IPS DF 4.7 (cell line): Measurements from ENCODE around the gene KCNJ11.
"Not testable (repeated sequence)": the region's sequence is repeated elsewhere in the genome, so short reads cannot be mapped to it uniquely, and the experiment has no call there.

Experiments
- DNase-seq: peaks from one replicate; pipeline ENCODE4 v3.0.0-alpha.2; 2013; ENCODE audit warnings: low spot score; ENCODE audit errors: extremely low read depth

Gene KCNJ11

DNA sequence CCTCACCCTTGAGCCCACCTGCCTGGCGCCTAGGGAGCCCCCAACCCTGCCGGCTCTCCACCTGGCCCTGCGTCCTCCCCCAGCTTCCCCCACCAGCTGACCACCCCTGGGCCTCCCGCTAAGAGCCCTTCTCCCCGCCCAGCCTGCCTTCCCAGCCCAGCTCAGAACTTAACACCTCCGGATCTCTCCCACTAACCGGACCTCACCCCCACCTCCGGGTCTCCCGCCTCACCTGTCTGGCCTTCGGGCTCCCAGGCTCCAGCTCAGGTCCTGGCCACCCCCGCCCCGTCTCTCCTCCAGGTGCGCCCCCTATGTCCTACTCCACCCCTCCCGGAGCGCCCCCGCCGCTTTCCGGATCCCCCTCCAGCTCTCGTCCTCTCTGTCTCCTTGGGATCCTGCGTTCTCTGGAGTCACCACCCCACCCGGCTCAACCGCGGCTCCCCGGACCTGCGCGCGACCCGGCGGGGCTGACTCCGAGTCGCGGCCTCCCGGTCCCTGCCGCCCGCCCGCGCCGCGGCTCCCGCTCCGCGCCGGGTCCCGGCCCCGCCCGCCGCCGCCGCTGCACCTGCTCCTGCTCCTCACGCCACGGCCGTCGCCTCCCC, at the start of gene KCNJ11:
KCNJ11 (minus strand) TSS at position 51 of the 602 bp plus-strand sequence. CDS start 568 bp downstream, outside the sequence.
- DNase-seq, result no peak

GRCh38 chr11:17437366-17437765, 48.9 kb upstream of the KCNJ11 start:
- DNase-seq, result no peak

DNA sequence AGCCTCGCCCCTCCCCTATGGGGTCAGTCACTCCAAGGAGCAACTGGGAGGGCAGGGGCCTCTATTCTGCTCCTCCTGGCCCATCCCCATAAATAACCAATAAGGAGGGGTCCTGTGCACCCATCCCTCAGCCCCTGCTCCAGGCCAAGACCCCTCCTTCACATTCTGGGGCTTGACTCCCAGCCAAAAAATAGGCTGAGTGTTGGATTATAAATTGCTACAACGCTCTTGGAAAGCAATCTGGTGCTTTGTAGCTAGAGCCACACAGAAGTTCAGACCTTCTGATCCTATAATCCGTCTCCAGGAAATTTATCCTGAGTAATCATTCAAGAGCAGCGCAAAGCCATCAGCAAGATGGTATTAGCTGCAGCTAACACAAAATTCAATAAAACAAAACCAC, 45.6 kb upstream of the KCNJ11 start:
- DNase-seq, result no peak

DNA sequence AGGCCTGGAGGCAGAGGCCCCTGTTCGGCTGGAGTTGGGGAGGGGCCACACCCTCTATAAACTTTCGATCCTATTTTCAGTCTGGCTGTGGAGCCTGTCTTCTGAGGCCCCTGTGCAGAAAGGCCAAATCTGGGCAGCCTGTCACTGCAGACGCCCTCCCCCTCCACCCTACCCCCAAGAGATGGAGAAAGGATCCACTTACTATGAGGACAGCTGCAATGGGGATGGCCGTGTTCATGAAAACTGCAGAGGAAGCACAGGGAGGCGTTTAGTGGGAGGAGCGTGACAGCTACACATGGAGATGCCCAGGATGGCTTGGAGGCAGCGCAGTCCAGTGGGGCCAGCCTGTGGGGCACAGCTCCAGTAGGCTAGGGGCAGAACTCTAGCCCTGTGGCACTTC, 43.5 kb upstream of the KCNJ11 start:
- DNase-seq, result no peak

- no peak for DNase-seq
These were observed 42.7 kb upstream of the KCNJ11 start for GRCh38 chr11:17431139-17431538.

- no peak for DNase-seq
These were observed 42.2 kb upstream of the KCNJ11 start for GRCh38 chr11:17430616-17431015.

DNA sequence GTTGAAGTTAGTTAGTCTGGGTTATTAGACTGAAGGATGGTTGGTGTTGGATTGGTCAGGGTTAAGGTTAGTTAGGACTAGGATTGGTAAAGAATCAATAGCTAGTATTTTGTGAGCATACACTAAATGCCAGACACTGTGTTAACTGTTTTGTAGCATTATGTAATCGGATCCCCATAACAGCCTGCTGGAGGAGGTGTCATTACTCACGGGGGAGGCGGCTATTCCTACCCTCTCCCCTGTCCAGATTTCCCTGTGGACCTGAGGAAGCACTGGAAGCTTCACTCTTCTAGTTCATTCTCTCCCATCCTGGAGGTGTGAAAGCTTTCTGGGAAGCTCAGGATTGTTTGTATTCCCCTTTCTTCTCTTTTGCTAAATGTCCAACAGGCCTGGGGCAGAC, 40.5 kb upstream of the KCNJ11 start:
- no peak for DNase-seq

- no peak for DNase-seq
These were observed 39.8 kb upstream of the KCNJ11 start for GRCh38 chr11:17428261-17428660.

GRCh38 chr11:17426233-17426632, 37.8 kb upstream of the KCNJ11 start:
- DNase-seq, result not testable (repeated sequence)

DNA sequence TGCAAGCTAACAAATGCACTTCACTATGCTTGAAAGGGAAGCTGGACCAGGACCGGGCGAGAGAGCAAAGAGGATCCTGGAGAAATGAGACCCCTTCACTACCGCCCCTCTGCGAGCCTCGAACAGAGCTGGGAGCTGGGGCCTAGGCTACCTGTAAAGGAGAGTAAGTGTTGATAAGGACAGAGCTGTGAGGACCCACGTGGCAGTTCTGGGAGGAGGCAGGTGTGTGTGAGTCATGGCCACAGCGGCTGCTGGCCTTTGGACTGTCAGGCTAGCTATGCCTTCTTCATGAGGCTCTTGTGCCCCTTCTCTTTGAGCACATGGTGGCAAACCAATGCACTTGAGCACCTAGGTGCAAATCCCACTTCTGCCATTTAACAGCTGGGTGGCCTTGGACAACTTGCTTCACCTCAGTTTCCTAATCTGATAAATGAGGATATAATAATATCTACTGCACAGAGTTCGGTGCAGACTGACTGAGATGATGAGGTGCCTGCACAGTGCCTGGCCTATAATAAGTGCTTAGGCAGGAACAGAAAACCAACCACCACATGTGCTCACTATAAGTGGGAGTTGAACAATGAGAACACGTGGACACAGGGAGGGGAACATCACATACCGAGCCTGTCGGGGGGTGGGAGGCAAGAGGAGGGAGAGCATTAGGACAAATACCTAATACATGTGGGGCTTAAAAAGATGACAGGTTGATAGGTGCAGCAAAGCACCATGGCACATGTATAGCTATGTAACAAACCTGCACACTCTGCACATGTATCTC, 35.3 kb upstream of the KCNJ11 start:
- DNase-seq, result no peak

- no peak for DNase-seq
These were observed 33.3 kb upstream of the KCNJ11 start for GRCh38 chr11:17421781-17422180.

DNA sequence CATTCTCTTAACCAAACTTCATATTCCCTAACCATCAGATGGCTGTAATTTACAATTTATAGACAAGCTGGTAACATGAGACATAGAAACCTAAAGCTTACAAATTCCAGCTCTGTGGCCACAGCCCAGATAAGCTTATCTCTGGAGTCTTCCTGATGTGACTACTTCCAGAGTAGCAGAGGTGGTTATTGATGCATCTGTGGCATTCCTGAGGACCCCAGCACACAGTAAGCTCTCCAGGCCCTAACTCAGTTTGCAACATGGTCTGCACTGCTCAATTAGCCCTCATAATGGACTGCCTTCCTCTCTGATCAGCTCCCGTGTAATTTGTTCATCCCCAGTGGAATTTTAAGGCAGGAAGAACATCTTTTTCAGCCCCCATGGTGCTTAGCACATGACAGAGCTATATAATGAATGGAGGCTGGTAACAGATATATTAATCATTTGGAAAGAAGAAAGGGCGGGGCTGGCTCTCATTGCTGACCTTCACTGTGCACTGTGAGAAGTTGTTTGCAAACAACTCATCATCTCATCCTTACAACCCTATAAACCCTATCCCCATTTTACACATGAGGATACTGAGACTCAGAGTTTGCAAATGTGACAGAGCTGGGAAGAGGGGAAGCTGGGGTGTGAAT, 30.1 kb upstream of the KCNJ11 start:
- no peak for DNase-seq

- DNase-seq, result no peak
These were observed 28.0 kb upstream of the KCNJ11 start for GRCh38 chr11:17416492-17416891.

- DNase-seq, result no peak
These were observed 27.2 kb upstream of the KCNJ11 start for GRCh38 chr11:17415523-17416104.

DNA sequence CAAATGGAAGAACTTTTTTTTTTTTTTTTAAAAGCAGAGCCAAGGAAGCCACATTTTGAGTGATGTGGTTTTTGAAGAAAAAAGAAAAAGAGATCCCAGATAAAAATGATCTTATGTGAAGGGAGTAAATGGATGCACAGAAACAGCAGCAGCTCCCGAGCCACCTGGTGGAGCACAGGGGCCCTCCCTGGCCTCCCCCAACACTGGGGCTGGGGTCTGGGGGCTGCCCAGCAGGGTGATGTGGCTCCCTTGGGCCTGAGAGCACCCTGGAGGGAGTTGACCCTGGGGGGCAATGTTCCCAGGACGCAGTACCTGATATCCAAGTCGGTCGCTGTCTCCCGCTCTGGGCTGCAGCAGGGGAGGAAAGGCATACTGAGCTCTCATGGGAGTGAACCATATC, 26.5 kb upstream of the KCNJ11 start:
- no peak for DNase-seq

GRCh38 chr11:17414317-17414737, 25.9 kb upstream of the KCNJ11 start:
- DNase-seq, result no peak

- DNase-seq, result no peak
These were observed 25.2 kb upstream of the KCNJ11 start for GRCh38 chr11:17413414-17414316.

DNA sequence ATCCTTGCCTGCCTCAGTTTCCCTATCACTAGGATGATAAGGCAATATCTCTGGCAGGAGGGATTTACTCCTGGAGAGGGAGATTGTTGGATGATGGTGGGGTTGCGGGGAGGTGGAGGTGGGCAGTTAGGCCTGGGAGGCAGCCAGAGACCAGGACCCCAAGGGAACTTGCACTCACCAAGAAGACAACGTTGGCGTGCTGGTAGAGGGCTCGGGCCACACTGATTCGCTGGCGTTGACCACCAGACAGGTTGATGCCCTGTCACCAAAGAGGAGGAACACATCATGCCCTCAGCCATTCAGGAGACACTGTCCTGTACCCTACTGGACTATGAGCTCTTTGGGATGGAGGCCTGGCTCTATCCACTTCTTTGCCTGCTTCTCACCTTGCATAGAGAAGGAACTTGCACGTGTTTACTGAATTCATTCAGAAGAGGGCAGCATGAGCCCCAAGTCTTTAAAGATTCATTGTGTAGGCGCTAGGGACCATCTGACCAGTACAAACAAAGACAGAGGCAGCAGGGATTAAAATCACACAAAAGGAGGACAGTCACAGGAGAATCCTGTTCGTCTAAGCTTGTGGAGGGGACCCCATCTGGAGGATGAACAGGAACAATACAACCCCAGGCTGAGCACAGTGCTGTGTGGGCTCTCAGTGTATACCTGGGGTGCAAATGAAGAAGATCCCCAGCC, 24.2 kb upstream of the KCNJ11 start:
- DNase-seq, result no peak

DNA sequence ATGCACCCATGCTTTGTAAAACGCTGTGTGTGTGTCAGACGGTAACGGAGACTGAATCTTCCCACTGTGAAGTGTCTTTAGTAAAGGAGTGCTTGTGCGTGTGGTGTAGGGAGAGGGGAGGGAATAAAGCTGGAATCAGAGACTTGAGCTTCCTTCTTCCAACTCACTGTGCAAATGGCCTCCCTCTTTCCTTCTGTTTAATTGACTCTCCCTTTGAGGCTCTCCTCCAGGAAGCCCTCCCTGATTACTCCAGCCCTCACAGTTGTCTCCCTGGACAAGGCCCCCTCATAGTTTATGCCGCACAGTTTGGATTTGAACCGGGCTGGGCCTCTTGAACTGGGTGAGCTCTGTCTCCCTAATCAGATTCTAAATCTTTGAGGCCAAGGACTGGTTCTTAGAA, 23.0 kb upstream of the KCNJ11 start:
- DNase-seq, result no peak

GRCh38 chr11:17410606-17411379, 22.3 kb upstream of the KCNJ11 start:
- no peak for DNase-seq
